Testis (tissue), 3 donors: Measurements from ENCODE around the gene C2CD4C. TPM values are rescaled to one million over a fixed set of nuclear protein-coding genes. Genes with fewer than 3 reads are reported as not detected.

Experiments used
- DNase-seq: peaks from one replicate; pipeline ENCODE4 v3.0.0-alpha.2; 2019
- H3K27ac ChIP-seq, 2 donors: fragments of 200-600 bp; sonication (generic); one replicate each; pipeline ENCODE4 v1.5.1; 2019
- H3K27me3 ChIP-seq: fragments of 200-600 bp; sonication (generic); one replicate; pipeline ENCODE4 v1.5.1; 2019
- H3K36me3 ChIP-seq: fragments of 200-600 bp; sonication (generic); one replicate; pipeline ENCODE4 v1.5.1; 2017; ENCODE audit warnings: low read depth; ENCODE audit errors: missing control alignments
- H3K4me1 ChIP-seq: fragments of 200-600 bp; sonication (generic); one replicate; pipeline ENCODE4 v1.5.1; 2019
- H3K4me3 ChIP-seq, 2 donors: fragments of 200-600 bp; sonication (generic); one replicate each; pipeline ENCODE4 v1.5.1; 2017 to 2019
- H3K9me3 ChIP-seq: fragments of 200-600 bp; sonication (generic); one replicate; pipeline ENCODE4 v1.5.1; 2017
- CTCF ChIP-seq, 3 experiments: fragments of 450-650 bp in 2 of 3; fragments of 200-600 bp in 1 of 3; sonication (generic) in 1 of 3; IDR thresholded peaks; one replicate each; pipeline ENCODE4 v1.5.1; 2016 to 2019; ENCODE audit warnings: antibody characterized with exemption in 3 of 3, mild to moderate bottlenecking in 2 of 3, moderate library complexity in 1 of 3
- POLR2A ChIP-seq: fragments of 450-650 bp; IDR thresholded peaks from one replicate; pipeline ENCODE4 v1.6.1; 2017; ENCODE audit warnings: antibody characterized with exemption, mild to moderate bottlenecking, moderate library complexity
- WGBS, 2 donors: methylation state at CpG; one replicate each; pipeline ENCODE4 v1.1.5; 2018; 5-methylcytosine and 5-hydroxymethylcytosine counted together
- intact Hi-C: fragments of 100-400 bp; cut with DNase I; formaldehyde crosslinking; loops from one replicate; pipeline ENCODE4 v1.15.1; 2023; ENCODE audit warnings: low total_unique reads
- polyA plus RNA-seq: library from polyadenylated mRNA; stranded (reverse); fragments of 350-450 nt; fragmentation: Illumina TruSeq; extraction: RNeasy Lipid Tissue Mini Kit (QIAGEN cat#74804); gene quantifications from one replicate; pipeline ENCODE4 v1.2.3, GENCODE V29; 2014; ENCODE audit warnings: low read depth, low replicate concordance; ENCODE audit not compliant: insufficient read depth
- total RNA-seq, 2 donors: library from RNA; depleted of rRNA; stranded (reverse); fragments of >200 nt; gene quantifications; one replicate each; pipeline ENCODE4 v1.2.3, GENCODE V29; 2016

The C2CD4C gene
- total and polyA plus RNA-seq, 3 donors from 2014 or later = 0.88 to 5.4 (median 5.3) TPM

- Histone ChIP-seq H3K9me3 (no peaks in the 10 kb centered on the region), H3K27me3 (no peaks in the 10 kb centered on the region), H3K36me3 (no peaks in the 10 kb centered on the region), H3K4me1 (peaks cover 8% of the 10 kb centered on the region), H3K27ac (no peak overlapping the region), H3K4me3 (no peak overlapping the region)
- no peak for DNase-seq
- 60 to 65% methylated on average over 20 of the region's 21 CpGs for WGBS, 2 donors
- intact Hi-C loops = no loop called here
- TF ChIP-seq CTCF (IDR thresholded peaks at IDR 0.05) = no peak
- no peak for TF ChIP-seq POLR2A
Measured at GRCh38 chr19:410243-410781, 1.4 kb upstream of the C2CD4C start.

- H3K27ac ChIP-seq = no peak overlapping the region
- 20 to 22% methylated on average over 21 to 23 of the region's 23 CpGs for WGBS, 2 donors
- DNase-seq = no peak
- H3K9me3 ChIP-seq = no peaks in the 10 kb centered on the region
- no peaks in the 10 kb centered on the region for H3K27me3 ChIP-seq
- no peak for TF ChIP-seq CTCF (IDR thresholded peaks at IDR 0.05)
- no peak for TF ChIP-seq POLR2A
- H3K4me1 ChIP-seq = peaks cover 8% of the 10 kb centered on the region
- H3K36me3 ChIP-seq = no peaks in the 10 kb centered on the region
- peak overlapping the region; percentile 34 to 48 for H3K4me3 ChIP-seq
- intact Hi-C loops = no loop called here
Measured at GRCh38 chr19:409516-410242, 732 bp upstream of the C2CD4C start.

DNA sequence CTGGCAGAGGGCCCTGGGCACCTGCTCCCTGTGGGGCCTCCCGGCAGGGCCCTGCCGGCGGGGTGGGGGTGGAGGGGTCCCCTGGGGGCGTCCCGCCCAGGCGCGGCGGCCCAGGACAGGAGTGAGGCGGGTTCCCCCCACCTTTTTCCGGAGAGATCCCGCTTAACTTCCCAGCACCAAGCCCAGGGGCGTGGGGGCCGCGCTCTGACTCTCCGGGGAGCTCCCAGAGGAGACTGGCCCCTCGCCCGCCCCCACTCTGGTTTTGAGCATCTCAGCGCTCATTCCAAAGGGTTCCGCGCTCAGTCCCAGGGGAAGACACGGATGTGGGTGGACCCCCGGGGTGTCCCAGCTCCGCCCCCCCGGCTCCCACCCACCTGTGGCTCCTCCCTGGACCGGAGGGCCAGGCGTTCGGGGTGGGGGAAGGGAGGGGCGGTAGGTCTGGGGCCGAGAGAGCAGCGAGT, 476 bp downstream of the C2CD4C start:
- peaks cover 8% of the 10 kb centered on the region for H3K4me1 ChIP-seq
- H3K4me3 ChIP-seq = peak overlapping the region; percentile 34 to 48
- no peaks in the 10 kb centered on the region for H3K27me3 ChIP-seq
- no peak for DNase-seq
- no peaks in the 10 kb centered on the region for H3K9me3 ChIP-seq
- H3K36me3 ChIP-seq = no peaks in the 10 kb centered on the region
- TF ChIP-seq CTCF (IDR thresholded peaks at IDR 0.05) (no peak), POLR2A (no peak)
- WGBS, 2 donors = 3% methylated on average over 13 to 30 of the region's 30 CpGs
- H3K27ac ChIP-seq = no peak overlapping the region
- intact Hi-C loops = no loop called here

DNA sequence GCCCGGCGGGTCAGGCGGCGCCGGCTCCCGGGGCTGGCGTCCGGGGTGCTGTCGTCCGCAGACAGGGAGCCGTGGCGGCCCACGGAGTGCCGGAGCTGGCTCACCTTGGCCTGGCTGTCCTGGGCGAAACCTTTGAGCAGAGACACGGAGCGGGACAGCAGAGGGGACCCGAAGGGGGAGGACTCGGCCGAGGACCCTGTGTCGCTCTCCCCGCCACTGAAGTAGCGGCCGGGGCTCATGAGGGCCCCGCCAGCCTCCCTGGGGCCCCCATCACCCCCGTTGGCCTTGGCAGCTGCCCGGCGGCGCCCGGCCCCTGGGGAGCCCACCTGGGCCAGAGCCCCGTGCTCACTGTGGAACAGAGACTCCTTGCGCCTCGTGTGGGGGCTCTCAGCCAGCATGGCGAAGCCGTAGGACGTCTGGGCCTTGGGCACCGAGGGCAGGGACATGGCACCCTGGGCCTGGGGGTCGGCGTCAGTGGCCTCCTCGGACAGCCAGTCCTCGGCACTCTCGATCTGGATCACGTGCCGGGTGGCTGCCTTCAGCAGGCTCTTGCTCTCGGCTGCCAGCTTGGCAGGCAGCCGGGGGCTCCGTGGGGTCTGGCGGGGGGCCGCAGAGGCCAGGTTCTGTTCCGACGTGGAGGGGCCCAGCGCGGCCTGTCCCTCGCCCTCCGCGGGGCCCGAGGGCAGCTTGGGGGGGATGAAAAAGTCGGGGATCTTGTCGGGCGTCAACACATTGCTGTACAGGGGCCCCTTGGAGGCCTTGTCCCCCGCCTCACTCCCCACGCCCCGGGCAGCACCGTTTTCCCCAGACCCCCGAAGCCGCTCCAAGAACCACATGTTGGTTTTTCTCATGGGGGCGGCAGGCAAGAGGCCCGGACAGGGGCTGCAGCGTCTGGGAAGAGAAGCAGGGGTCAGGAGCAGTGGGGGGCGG, 1.2 kb downstream of the C2CD4C start:
- H3K27ac ChIP-seq = no peak overlapping the region
- H3K4me3 ChIP-seq = peak overlapping the region in 1 of 2 donors; percentile 48
- 48 to 57% methylated on average over 24 to 42 of the region's 70 CpGs for WGBS, 2 donors
- DNase-seq = no peak
- H3K4me1 ChIP-seq = peaks cover 8% of the 10 kb centered on the region
- TF ChIP-seq CTCF (IDR thresholded peaks at IDR 0.05) (no peak), POLR2A (no peak)
- H3K36me3 ChIP-seq = no peaks in the 10 kb centered on the region
- H3K9me3 ChIP-seq = no peaks in the 10 kb centered on the region
- intact Hi-C loops = no loop called here
- H3K27me3 ChIP-seq = no peaks in the 10 kb centered on the region
